ENCODE measurements around the gene SECTM1.

DNA sequence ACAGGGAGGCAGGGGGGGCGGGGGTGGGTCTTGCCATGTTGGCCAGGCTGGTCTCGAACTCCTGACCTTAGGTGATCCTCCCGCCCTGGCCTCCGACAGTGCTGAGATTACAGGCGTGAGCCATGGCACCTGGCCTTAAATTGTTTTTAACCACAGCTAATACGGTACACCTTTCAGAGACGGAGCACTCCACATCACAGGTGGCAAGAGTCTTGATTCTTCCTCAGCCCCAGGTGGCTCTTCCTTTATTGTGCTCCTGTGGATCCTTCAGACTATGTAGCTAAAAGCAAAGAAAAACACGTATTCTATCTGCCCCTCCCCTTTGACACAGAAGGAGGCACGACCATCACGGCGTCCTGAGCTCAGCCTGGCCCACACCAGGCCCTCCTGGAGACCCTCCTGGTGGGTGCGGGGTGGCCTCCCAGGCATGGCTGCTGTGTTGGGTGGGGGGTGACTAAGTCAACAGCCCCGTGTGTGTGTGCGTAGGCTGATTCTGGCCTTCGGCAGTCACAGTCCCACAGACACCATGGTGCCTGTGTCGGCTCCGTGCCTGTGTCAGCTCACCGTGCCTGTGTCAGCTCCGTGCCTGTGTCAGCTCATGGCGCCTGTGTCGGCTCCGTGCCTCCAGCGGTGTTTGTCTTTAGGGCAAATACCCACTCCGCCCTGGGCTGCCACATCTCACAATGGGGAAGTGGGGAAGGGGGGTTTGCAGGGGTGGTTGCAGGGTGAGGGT is 10.8 kb upstream of the SECTM1 start:
- TF ChIP-seq, protein P1, sequence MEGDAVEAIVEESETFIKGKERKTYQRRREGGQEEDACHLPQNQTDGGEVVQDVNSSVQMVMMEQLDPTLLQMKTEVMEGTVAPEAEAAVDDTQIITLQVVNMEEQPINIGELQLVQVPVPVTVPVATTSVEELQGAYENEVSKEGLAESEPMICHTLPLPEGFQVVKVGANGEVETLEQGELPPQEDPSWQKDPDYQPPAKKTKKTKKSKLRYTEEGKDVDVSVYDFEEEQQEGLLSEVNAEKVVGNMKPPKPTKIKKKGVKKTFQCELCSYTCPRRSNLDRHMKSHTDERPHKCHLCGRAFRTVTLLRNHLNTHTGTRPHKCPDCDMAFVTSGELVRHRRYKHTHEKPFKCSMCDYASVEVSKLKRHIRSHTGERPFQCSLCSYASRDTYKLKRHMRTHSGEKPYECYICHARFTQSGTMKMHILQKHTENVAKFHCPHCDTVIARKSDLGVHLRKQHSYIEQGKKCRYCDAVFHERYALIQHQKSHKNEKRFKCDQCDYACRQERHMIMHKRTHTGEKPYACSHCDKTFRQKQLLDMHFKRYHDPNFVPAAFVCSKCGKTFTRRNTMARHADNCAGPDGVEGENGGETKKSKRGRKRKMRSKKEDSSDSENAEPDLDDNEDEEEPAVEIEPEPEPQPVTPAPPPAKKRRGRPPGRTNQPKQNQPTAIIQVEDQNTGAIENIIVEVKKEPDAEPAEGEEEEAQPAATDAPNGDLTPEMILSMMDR (IDR thresholded peaks at IDR 0.05): no peak
- TF ChIP-seq EZH2 (IDR thresholded peaks at IDR 0.05): no peak
- TF ChIP-seq EZH2phosphoT487 (IDR thresholded peaks at IDR 0.05): no peak

All from neural progenitor cell (in vitro differentiated cells).